Colonic mucosa (tissue), 4 donors: ENCODE data around the gene FAM193B. TPM values are rescaled to one million over a fixed set of nuclear protein-coding genes. Genes with fewer than 3 reads are reported as not detected.
A peak's percentile ranks its signal among the peaks of the same experiment; 100 is the strongest.

ENCODE experiments used
- DNase-seq: peaks from one replicate; pipeline ENCODE4 v3.0.0-alpha.2; 2020
- H3K27ac ChIP-seq: fragments of 200-600 bp; one replicate; pipeline ENCODE4 v1.8.0; 2021
- H3K27me3 ChIP-seq: fragments of 200-600 bp; one replicate; pipeline ENCODE4 v1.8.0; 2021
- H3K36me3 ChIP-seq: fragments of 200-600 bp; one replicate; pipeline ENCODE4 v1.8.0; 2021
- H3K4me1 ChIP-seq: fragments of 200-600 bp; one replicate; pipeline ENCODE4 v1.8.0; 2021; ENCODE audit warnings: mild to moderate bottlenecking
- H3K4me3 ChIP-seq: fragments of 200-600 bp; one replicate; pipeline ENCODE4 v1.8.0; 2021
- H3K9ac ChIP-seq, 2 donors: one replicate each; pipeline ENCODE4 v1.7.0; 2013; ENCODE audit warnings: control low read depth in 2 of 2, low read depth in 2 of 2, low read length in 2 of 2
- H3K9me3 ChIP-seq: fragments of 200-600 bp; one replicate; pipeline ENCODE4 v1.8.0; 2021
- CTCF ChIP-seq: fragments of 200-600 bp; IDR thresholded peaks from one replicate; pipeline ENCODE4 v1.8.0; 2022; ENCODE audit warnings: antibody characterized with exemption, mild to moderate bottlenecking
- intact Hi-C: fragments of 100-400 bp; cut with DNase I; formaldehyde crosslinking; loops from one replicate; pipeline ENCODE4 v1.14.1; 2022
- total RNA-seq, 2 donors: library from RNA; stranded (reverse); fragmentation: NEBNext Ultra II Directional in 1 of 2; extraction: Animal tissue kit (Norgen Biotek cat#: 25700) in 1 of 2; gene quantifications; one replicate each; pipeline ENCODE4 v1.2.1, GENCODE V29; 2021
- donor health status: healthy.
- donor health status: DM: no; HTN: no; CAD: no.
- donor health status: DM: no; HTN: no; CAD: no.

FAM193B gene
- total RNA-seq, 2 donors from 2014 or later: 39.4 to 78.6 TPM

- no peak for DNase-seq
- no peak overlapping the region for H3K4me3 ChIP-seq
- H3K9ac ChIP-seq: no peak overlapping the region
- H3K27ac ChIP-seq: no peak overlapping the region
- TF ChIP-seq CTCF: no peak
- peaks cover 16% of the 10 kb centered on the region for H3K36me3 ChIP-seq
- H3K9me3 ChIP-seq: no peaks in the 10 kb centered on the region
- H3K4me1 ChIP-seq: peaks cover 10% of the 10 kb centered on the region
- intact Hi-C loops: loop anchor here (10.0 kb wide), 1 partner anchor 81 kb away; the partner anchor contains the start of gene TMED9
- H3K27me3 ChIP-seq: no peaks in the 10 kb centered on the region
Measured at GRCh38 chr5:177513500-177513899, 40.9 kb downstream of the FAM193B start.

- H3K4me3 ChIP-seq: no peak overlapping the region
- peaks cover 10% of the 10 kb centered on the region for H3K4me1 ChIP-seq
- peaks cover 16% of the 10 kb centered on the region for H3K36me3 ChIP-seq
- H3K27me3 ChIP-seq: no peaks in the 10 kb centered on the region
- H3K27ac ChIP-seq: no peak overlapping the region
- no peak for DNase-seq
- no peak overlapping the region for H3K9ac ChIP-seq
- no peak for TF ChIP-seq CTCF
- H3K9me3 ChIP-seq: no peaks in the 10 kb centered on the region
- intact Hi-C loops: loop anchor here (10.0 kb wide), 1 partner anchor 82 kb away; the partner anchor contains the start of gene TMED9
Measured at GRCh38 chr5:177512736-177513380, 41.5 kb downstream of the FAM193B start.

- Histone ChIP-seq H3K4me3 (no peak overlapping the region), H3K27me3 (no peaks in the 10 kb centered on the region), H3K4me1 (peaks cover 10% of the 10 kb centered on the region), H3K27ac (no peak overlapping the region), H3K9ac (no peak overlapping the region), H3K36me3 (peaks cover 16% of the 10 kb centered on the region), H3K9me3 (no peaks in the 10 kb centered on the region)
- TF ChIP-seq CTCF: no peak
- DNase-seq: no peak
- intact Hi-C loops: loop anchor here (10.0 kb wide), 1 partner anchor 83 kb away; the partner anchor contains the start of gene TMED9
Measured at GRCh38 chr5:177511796-177512675, 42.3 kb downstream of the FAM193B start.

- H3K9ac ChIP-seq: no peak overlapping the region
- no peaks in the 10 kb centered on the region for H3K27me3 ChIP-seq
- H3K36me3 ChIP-seq: peaks cover 16% of the 10 kb centered on the region
Measured at GRCh38 chr5:177511181-177511580, 43.2 kb downstream of the FAM193B start.

More at GRCh38 chr5:177511181-177511580, 43.2 kb downstream of the FAM193B start:
- peak overlapping the region; percentile 40 for H3K27ac ChIP-seq
- TF ChIP-seq CTCF: no peak
- no peaks in the 10 kb centered on the region for H3K9me3 ChIP-seq
- no peak for DNase-seq
- peaks cover 10% of the 10 kb centered on the region for H3K4me1 ChIP-seq
- no peak overlapping the region for H3K4me3 ChIP-seq
- intact Hi-C loops: loop anchor here (10.0 kb wide), 1 partner anchor 84 kb away; the partner anchor contains the start of gene TMED9
